HUDEP-2 (cell line): ENCODE measurements around the gene PLEKHN1.
A peak's percentile ranks its signal among the peaks of the same experiment; 100 is the strongest.
"Not testable (repeated sequence)": the region's sequence is repeated elsewhere in the genome, so short reads cannot be mapped to it uniquely, and the experiment has no call there.

Source experiments
- DNase-seq, 76 experiments: peaks; one replicate each; lab custom pipeline; 2025; ENCODE audit not compliant: unreplicated experiment in 76 of 76; lab: John Stamatoyannopoulos, UW

The PLEKHN1 gene

GRCh38 chr1:972726-973458, 6.6 kb downstream of the PLEKHN1 start:
- DNase-seq = no peak

GRCh38 chr1:973459-974292, 7.4 kb downstream of the PLEKHN1 start:
- no peak for DNase-seq

- DNase-seq = no peak
Observed at GRCh38 chr1:974293-974640, 8.0 kb downstream of the PLEKHN1 start.

GRCh38 chr1:974687-975328, 8.5 kb downstream of the PLEKHN1 start:
- DNase-seq = no peak

GRCh38 chr1:975365-975764, 9.1 kb downstream of the PLEKHN1 start:
- DNase-seq = no peak

- DNase-seq = peak in 51 of 76 experiments; percentile 3 to 66 (median 36)
Observed at GRCh38 chr1:975896-976683, 9.8 kb downstream of the PLEKHN1 start.

- DNase-seq = not testable (repeated sequence)
Observed at GRCh38 chr1:976791-977190, 10.5 kb downstream of the PLEKHN1 start.

- no peak for DNase-seq
Observed at GRCh38 chr1:978069-978834, 12.0 kb downstream of the PLEKHN1 start.

- no peak for DNase-seq
Observed at GRCh38 chr1:978835-979743, 12.8 kb downstream of the PLEKHN1 start.

- DNase-seq = no peak
Observed at GRCh38 chr1:979744-980072, 13.4 kb downstream of the PLEKHN1 start.

GRCh38 chr1:980137-980571, 13.9 kb downstream of the PLEKHN1 start:
- no peak for DNase-seq

GRCh38 chr1:980602-981395, 14.5 kb downstream of the PLEKHN1 start:
- no peak for DNase-seq

- no peak for DNase-seq
Observed at GRCh38 chr1:981491-981954, 15.2 kb downstream of the PLEKHN1 start.

- no peak for DNase-seq
Observed at GRCh38 chr1:981955-982558, 15.8 kb downstream of the PLEKHN1 start, which contains the start of gene PERM1. PERM1 (minus strand) TSS chr1:982093; CDS start chr1:981029, 1,064 bp downstream.

GRCh38 chr1:982765-983436, 16.6 kb downstream of the PLEKHN1 start:
- DNase-seq = no peak

GRCh38 chr1:983798-984475, 17.7 kb downstream of the PLEKHN1 start:
- DNase-seq = peak in 21 of 76 experiments; percentile 6 to 36 (median 18)

- DNase-seq = no peak
Observed at GRCh38 chr1:984476-984814, 18.2 kb downstream of the PLEKHN1 start.
